Hepatic stellate cell (primary cell): ENCODE results near the gene RELA.

Experiments used
- DNase-seq: peaks from one replicate; pipeline ENCODE4 v3.0.0; 2011; ENCODE audit warnings: low spot score

The RELA gene

DNA sequence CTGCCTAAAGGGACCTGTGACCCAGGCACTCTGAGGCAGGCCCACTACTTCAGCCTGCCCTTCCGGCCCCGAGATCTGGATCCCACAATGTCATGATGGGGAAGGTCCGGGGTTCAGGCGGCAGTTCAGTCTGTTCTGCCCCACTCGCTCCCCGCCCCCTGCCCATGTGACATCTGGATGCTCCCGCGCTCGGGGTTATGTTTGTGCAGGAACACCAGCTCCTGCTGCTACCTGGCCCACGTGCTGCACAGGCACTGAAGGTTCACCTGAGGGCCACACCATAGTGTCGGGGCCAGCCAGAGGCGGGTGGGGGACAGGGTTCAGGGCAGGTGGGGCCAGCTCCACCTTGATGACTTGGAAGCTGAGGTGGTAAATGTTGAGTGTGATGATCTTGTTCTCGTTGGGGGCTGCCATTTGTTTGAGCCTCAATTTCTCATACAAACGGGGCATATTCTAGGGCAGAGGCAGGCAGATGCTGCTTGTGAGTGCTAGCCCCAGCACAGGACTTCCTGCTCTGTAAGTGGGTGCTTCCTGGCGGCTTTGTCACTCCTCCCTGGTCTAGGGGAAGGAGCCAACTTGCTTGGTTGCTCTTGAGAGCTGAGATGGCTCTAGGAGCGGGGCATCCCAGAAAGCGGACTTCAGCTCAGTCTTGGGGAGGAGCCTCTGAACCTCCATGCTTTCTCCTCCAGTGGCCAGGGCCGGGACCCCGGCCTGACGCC, 29.2 kb downstream of the RELA start:
- no peak for DNase-seq

DNA sequence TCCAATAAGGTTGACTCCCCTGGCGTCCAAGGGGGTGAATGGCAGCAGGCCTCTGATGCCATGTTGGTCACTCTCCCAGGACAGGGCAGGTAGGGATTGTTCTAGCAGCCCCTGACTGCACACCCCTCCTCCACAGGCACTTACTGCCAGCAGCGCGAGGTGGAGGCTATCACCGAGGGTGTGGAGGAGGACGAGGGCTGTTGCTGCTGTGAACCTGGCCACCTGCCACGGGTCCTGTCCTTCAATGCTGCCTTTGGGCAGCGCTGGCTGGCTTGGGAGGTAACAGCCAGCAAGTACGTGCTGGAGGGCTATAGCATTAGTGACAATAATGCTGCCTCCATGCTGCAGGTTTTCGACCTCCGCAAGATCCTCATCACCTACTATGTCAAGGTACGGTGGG, 32.5 kb downstream of the RELA start:
- DNase-seq: no peak

DNA sequence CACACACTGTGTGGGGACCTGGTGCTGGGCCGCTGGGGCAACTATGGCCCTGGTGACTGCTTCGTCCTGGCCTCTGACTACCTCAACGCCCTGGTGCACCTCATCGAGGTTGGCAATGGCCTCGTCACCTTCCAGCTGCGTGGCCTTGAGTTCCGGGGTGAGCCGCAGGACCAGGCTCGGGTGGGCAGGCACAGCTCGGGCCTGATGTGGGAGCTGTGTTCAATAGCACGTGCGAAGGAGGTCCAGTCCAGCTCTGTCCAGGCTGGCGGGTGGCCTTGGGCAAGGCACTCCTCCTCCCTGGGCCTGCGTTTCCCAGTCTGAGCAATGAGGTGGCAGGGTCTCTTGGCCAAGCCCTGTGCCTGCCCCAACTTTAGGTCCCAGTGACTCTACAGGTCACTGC, 33.1 kb downstream of the RELA start:
- DNase-seq: no peak

DNA sequence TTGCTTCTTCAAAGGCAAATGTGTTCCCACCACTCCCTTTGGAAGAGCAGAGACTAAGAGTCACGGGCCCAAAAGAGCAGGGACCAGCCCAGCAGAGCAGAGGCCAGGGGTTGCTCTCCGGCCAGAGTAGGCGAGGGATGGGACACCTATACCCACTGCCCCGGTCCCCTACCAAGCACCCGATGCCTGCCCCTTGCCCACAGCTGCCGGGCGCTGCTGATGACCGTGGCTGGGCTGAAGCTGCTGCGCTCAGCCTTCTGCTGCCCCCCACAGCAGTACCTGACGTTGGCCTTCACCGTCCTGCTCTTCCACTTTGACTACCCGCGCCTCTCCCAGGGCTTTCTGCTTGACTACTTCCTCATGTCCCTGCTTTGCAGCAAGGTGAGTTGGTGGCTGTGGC, 35.5 kb downstream of the RELA start:
- DNase-seq: no peak

DNA sequence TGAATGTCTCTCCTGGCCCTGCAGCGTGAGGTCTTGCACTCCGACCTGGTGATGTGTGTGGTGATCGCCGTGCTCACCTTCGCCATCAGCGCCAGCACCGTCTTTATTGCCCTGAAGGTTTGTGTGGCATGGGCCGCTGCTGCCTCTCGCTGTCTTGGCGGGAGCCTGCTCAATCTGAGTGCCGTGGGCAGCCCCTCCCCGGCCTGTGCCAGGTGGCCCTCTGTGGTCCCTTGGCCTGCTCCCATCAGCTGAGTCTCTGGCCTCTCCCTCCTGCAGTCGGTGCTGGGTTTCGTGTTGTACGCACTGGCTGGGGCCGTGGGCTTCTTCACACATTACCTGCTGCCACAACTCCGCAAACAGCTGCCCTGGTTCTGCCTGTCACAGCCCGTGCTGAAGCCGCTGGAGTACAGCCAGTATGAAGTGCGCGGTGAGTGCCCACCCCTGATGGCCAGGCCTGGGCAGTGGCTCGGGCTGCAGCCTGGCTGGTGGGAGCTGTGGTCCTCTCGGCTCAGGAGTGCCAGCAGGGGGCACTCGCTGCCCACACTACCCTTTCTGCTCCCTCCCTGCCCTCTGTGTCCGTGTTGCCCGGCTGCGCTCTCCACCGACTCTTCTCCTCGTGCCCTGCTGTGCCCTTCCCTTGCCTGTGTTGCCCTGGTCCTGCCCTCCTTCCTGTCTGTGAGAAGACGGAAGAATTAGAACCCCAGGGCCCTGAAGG, 36.9 kb downstream of the RELA start:
- no peak for DNase-seq

DNA sequence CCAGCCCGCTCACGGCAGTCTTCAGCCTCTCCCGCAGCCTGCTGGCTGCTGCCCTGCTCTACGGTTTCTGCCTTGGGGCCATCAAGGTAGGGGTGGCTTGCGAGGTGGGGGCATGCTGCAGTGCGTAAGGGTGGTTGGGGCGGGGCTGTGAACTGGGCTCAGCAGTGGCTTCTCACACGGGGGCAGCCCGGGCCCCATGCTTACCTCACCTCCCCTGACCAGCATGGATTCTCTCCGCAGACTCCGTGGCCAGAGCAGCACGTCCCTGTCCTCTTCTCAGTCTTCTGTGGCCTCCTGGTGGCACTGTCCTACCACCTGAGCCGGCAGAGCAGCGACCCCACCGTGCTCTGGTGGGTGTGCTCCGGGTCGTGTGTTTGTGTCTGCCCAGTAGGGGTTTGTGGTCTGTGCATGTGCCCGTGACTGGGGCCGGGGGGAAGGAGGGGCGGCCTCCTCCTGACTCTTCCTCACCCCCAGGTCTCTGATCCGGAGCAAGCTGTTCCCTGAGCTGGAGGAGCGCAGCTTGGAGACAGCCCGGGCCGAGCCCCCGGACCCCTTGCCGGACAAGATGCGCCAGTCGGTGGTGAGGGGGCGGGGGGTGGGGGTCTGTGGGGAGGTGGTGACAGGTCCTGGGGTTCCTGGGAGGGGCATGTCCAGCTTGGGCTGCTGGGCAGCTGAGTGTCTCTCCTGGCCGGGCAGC, 37.6 kb downstream of the RELA start:
- no peak for DNase-seq

DNA sequence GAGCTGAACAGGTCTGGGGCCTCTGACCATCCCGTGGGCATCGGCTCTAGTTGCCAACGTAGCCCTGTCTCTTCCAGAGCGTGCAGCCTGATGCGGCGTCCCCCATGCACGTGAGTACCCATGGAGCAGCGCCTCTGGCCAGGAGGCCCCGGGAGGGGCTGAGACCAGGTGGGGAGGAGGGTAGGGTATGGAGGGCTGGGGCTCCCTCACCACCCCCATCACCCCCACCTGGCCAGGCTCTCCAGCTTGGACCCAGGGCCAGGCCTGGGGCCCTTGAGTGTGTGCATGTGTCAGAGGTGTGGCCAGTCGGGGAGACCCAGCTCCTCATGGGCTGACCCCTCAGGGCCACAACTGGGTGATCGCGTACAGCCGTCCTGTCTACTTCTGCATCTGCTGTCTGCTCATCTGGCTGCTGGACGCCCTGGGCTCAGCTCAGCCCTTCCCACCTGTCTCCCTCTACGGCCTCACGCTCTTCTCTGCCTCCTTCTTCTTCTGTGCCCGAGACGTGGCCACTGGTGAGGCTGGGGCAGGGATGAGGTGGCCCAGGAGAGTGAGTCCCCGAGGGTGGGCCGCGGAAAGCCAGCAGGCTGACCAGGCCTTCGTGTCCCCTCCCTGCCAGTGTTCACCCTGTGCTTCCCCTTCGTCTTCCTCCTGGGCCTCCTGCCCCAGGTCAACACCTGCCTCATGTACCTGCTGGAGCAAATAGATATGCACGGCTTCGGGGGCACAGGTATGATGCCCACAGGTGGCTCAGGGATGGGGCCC, 38.7 kb downstream of the RELA start:
- DNase-seq: no peak

DNA sequence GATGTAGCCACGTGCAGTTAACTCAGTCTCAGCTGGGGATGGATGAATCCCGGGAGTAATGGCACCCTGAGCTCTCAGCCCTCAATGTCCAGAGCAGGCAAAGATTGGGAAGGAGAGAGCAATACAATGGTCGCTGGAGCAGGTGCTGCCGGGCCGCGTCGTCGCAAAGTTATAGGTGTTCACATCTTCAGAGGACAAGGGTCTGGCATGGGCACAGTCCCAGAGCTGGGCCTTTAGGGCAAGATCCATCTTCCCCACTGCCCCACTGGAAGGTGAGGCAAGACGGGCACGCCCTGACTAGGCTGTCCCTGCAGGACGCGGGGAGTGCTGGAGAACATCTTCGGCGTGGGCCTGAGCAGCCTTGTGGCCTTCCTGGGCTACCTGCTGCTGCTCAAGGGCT, 39.5 kb downstream of the RELA start:
- DNase-seq: no peak

DNA sequence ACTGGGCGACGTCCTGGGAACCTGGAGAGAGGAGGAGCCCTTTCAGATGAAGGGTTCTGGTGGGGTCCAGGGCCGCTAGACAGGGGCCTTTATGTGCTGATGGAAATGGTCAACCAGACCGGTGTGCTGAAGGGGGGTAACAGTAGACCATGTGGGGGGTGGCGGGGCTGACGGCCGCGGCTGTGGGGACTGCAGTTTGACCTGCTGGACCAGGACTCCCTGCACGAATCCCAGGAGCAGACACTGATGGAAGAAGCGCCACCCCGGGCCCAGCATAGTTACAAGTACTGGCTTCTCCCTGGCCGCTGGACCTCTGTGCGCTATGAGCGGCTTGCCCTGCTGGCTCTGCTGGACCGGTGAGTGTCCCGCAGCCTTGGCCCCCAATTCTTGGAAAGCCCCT, 40.7 kb downstream of the RELA start:
- no peak for DNase-seq

DNA sequence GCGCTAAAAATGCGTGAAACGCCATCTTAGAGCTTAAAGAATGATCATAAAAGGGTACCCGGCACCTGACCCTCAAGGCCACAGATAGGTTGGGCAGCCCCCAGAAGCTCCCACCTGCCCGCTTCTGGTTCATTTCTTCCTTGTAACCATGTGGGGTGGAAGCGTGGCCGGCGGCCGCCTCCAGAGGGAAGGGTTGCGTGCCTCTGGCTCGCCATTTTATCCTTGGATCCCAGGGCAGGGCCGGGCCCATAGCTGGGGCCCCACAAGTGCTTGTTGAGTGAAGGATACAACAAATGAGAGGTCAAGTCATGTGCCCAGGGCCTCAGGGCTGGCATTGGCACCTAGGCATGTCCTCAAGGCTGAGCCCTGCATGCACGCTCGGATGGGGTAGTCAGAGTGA, 41.3 kb downstream of the RELA start:
- no peak for DNase-seq

DNA sequence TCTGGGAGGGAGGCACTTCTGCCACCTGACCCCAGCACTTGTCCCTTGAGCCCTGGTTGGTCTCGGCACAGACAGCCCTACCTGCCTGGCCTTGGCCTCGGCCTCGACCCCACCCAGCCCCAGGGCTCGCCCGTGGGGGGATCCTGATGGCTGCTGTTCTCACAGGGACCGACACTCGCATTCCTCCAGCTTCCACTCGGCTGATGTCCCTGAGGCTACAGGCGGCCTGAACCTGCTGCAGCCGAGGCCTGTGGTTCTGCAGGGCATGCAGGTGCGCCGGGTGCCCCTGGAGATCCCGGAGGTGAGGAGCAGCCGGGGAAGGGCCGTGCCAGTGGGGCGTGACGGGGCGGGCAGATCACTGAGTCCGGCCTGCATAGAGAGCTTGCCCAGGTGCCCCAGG, 42.0 kb downstream of the RELA start:
- DNase-seq: no peak

DNA sequence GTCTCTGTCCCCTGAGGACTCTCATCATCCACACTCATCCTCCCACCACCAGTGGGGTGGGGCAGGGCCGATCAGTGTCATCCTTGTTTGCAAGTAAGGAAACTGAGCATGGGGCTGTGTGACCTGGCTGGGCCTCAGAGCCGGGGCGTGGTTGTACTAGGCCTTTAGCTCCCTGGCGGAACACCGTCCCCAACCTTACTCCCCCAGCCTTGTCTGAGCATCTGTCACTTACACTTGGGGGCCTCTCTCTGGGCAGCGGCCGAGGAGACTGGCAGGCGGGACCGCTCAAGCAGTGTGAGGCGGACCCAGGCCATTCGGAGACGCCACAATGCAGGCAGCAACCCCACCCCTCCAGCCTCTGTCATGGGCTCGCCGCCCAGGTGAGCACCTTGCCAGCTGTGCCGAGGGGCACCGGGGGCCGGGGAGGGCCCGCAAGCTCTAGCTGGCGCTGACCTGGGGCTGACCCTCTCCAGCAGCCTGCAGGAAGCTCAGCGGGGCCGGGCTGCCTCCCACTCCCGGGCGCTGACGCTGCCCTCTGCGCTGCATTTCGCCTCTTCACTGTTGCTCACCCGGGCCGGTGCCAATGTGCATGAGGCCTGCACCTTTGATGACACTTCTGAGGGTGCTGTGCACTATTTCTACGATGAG, 43.3 kb downstream of the RELA start:
- DNase-seq: no peak

DNA sequence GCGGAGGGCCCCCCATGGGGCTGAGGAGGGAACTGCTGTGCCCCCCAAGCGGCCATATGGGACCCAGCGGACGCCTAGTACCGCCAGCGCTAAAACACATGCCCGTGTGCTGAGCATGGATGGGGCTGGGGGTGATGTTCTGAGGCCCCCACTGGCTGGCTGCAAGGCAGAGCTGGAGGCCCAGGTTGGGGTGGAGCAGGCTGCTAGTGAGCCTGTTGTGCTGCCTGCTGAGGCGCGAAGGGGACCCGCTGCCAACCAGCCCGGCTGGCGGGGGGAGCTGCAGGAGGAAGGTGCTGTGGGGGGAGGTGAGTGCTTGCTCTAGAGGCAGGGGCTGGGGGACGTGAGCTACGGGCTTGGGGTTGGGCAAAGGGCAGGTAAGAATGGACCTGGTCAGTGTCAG, 44.0 kb downstream of the RELA start:
- no peak for DNase-seq

DNA sequence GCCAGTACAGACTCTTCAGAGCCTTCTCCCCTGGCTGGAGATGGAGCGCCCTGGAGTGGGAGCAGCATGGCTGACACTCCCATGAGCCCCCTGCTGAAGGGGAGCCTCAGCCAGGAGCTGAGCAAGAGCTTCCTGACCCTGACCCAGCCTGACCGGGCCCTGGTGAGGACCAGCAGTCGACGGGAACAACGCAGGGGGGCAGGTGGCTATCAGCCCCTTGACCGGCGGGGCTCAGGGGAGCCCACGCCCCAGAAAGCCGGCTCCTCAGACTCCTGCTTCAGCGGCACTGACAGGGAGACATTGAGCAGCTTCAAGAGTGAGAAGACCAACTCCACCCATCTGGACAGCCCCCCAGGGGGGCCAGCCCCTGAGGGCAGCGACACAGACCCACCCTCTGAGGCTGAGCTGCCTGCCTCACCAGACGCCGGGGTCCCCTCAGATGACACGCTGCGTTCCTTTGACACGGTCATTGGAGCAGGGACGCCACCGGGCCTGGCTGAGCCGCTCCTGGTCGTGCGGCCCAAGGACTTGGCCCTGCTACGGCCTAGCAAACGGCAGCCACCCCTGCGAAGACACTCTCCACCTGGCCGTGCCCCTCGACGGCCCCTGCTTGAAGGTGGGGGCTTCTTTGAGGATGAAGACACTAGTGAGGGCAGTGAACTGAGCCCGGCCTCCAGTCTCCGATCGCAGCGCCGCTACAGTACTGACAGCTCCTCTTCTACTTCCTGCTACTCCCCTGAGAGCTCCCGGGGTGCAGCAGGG, 44.5 kb downstream of the RELA start:
- DNase-seq: no peak

DNA sequence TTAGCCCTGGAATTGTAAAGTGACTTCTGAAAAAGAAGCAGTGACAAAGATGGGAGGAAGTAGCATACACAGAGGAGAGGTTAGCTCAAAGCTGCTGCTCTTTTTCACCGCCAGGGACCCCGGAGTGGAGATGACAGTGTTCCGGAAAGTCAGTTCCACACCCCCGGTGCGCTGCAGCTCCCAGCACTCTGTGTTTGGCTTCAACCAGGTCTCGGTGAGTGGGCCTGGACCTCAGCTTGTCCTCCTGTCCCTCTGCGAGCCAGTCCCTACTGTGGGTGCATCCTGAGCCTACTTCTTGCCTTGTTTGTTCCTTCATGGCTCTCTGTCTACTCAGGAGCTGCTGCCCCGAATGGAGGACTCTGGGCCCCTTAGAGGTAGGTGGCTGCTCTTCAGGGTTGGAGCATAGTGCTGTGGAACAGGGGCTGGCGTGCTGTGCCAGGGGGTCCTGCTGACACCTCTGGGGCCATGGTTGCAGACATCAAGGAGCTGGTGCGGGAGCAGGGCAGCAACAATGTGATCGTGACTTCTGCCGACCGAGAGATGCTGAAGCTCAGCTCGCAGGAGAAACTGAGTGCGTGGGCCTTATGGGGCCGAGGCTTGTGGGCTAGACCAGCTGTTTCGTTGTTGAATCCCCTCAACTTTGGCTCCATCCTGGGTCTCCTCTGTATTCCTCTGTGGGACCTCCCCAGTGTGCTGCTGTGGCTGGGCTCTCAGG, 45.4 kb downstream of the RELA start:
- no peak for DNase-seq

DNA sequence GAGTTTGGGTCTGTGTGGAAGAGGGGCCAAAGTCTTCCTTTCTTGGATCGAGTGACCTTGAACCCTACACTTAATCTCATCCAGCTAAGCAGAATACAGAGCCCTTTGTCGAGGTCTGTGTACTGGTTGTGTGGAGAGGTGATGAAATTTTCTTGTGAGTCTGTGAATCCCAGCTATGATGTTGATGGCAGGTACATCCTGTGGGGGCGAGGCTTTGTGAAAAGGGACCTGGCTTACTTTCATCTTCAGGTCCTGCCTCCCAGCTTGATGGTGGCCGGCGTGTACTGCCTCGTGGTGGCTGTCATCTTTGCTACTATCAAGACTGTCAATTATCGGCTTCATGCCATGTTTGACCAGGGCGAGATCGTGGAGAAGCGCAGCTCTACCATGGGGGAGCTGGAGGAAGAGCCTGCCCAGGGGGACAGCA, 46.1 kb downstream of the RELA start:
- DNase-seq: no peak

DNA sequence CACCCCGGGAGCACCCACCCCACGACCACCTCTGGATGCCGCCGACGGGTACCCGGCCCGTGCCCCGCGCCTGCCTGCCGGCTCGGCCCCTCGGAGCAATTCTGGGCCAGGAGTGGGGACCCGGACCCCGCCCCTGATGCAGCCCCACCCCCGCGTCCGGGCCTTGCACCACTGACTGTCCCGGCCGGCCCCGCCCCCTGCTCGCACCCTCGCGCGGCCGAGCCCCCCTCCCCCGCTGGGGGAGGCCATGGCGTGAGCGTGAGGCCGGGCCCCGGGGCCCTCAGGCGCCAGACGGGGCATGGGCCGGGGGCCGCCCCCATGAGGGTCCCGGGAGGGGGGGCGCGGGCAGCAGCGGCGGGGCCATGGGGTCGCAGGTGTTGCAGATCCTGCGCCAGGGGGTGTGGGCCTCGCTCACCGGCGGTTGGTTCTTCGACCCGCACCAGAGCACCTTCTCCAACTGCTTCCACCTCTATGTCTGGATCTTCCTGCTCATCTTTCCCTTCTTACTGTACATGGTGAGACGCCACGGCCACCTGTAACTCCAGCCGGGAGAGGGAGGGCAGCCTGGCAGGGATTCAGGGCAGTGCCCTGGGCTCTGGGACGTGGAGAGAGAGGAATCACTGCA, 46.7 kb downstream of the RELA start:
- no peak for DNase-seq

DNA sequence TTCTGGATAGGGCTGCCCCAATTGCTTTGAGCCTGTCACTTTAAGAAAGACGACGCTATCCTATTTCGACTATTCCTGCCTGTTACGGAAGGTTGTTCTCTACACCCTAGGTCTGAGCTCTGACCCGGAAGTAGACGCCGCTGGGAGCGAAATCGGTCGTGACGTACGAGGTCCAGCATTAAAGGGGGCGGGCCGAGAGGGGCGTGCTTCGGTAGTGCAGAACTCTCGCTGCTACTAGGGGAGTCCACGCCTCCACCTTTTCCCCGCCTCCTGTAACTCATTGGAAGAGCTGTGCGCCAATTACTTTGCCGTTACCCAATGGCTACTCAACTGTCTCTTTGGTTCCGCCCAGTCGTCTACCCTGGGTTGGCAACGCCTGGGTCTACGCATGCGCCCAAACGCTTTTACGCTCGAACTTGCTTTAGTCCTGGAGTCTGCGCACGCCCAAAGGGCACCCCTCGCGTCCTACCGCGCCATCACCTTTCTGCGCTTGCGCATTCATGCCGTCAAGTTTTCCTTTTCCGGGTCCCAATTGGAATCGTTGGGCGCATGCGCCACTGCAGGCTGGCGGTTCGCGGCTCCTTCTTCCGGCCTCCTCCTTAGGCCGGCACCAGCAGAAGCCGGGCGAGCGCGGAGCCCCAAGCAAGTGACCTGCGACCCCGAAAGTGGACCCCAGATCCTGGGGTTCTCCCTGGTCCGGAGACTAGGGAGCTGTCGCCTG, 47.3 kb downstream of the RELA start, which contains the start of gene PCNX3:
TSS of gene PCNX3 (plus strand) at position 548 of the 721 bp plus-strand sequence. CDS start 536 bp downstream, outside the sequence.
- DNase-seq: peak; percentile 100
